ENCODE measurements around the gene CASZ1. TPM values are rescaled to one million over a fixed set of nuclear protein-coding genes. Genes with fewer than 3 reads are reported as not detected.

Gene CASZ1
- total and polyA plus RNA-seq, 2 donors (not counting 3 experiments of a cell fraction or from before 2014, with no cell fraction given), result 1.5 to 5.2 TPM

DNA sequence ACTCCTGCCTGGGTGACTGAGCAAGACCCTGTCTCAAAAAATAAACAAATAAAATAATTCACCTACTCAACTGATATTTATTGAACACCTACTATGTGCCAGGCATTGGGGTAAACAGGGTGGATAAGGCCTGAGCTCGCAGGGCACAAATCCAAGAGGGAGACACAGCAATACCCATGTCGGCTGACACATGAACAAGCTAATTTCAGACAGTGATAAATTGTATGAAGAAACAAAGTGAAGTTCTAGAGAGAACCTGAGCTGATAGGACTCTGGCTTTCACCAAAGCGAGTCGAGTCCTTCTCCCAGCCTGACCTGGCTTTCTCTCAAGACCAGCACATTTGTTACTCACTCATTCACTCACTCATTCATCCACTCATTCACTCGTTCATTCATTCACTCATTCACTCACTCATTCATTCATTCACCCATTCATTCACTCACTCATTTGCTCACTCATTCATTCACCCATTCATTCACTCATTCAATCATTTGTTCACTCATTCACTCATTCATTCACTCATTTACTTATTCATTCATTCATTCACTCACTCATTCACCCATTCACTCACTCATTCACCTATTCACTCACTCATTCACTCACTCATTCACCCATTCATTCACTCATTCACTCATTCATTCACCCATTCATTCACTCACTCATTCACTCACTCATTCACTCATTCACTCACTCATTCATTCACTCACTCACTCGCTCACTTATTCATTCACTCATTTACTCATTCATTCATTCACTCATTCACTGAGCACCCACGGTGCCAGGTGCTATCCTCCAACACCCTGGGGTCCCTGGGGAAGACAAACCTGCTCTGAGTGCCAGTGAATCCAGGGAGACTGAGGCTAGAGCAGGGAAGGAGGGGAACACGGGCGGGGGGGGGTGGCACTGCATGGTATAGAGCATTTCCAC is 37.4 kb upstream of the CASZ1 start:
- Histone ChIP-seq H2AFZ (ENCODE audit: low read depth, low read length) (no peak overlapping the region), H3K9me3 (replicated peaks; ENCODE audit: control insufficient read depth, insufficient read depth, low read length) (no peaks in the 10 kb centered on the region), H3K4me2 (ENCODE audit: insufficient read depth, low read length) (no peak overlapping the region), H3K9me1 (replicated peaks; ENCODE audit: control insufficient read depth, extremely low read depth, insufficient read depth, low read length) (no peaks in the 10 kb centered on the region), H3K27ac (ENCODE audit: insufficient read depth, low read depth, low read length) (no peak overlapping the region), H3K4me1 (ENCODE audit: control insufficient read depth, extremely low read depth, insufficient read depth, low read length) (no peaks in the 10 kb centered on the region), H3K79me2 (ENCODE audit: control insufficient read depth, insufficient read depth, low read length) (no peaks in the 10 kb centered on the region), H3K4me3 (replicated peaks in 1 of 3; ENCODE audit: insufficient read depth in 1 of 3, low read depth in 1 of 3, low read length in 3 of 3) (no peak overlapping the region), H3K9ac (replicated peaks; ENCODE audit: extremely low read depth, insufficient read depth, low read length) (no peak overlapping the region), H3K27me3 (ENCODE audit: control insufficient read depth in 2 of 2, insufficient read depth in 2 of 2, low read length in 2 of 2) (peaks cover 4 to 14% of the 10 kb centered on the region in 2 experiments), H4K20me1 (replicated peaks; ENCODE audit: control insufficient read depth, extremely low read depth, insufficient read depth, low read length) (no peaks in the 10 kb centered on the region), H3K36me3 (ENCODE audit: control insufficient read depth in 2 of 2, extremely low read depth in 1 of 2, insufficient read depth in 2 of 2, low read length in 2 of 2) (no peaks in the 10 kb centered on the region)
- ChIA-PET POLR2A (no interaction called here), CTCF (no interaction called here)
- no TSS peak for BruUV-seq (replicated peaks)
- dilution Hi-C loops (cut with MboI; ENCODE audit: extremely low pct_ligation_motif_present, low sequenced_read_pairs), result no loop called here
- TF ChIP-seq POLR2A (IDR thresholded peaks at IDR 0.05; ENCODE audit: low read depth, low read length), result no peak
- no peak for TF ChIP-seq EZH2 (IDR thresholded peaks at IDR 0.05; ENCODE audit: borderline replicate concordance, low read depth, low read length, severe bottlenecking)
- no peak for TF ChIP-seq FOS (IDR thresholded peaks at IDR 0.05; ENCODE audit: borderline replicate concordance, insufficient read depth, low read length)
- no peak for TF ChIP-seq GATA2 (IDR thresholded peaks at IDR 0.05; ENCODE audit: insufficient read depth, insufficient read length, low read depth, low read length)
- no peak for TF ChIP-seq POLR2AphosphoS5 (IDR thresholded peaks at IDR 0.05; ENCODE audit: insufficient read depth, low read depth, low read length)
- TF ChIP-seq, protein P1, sequence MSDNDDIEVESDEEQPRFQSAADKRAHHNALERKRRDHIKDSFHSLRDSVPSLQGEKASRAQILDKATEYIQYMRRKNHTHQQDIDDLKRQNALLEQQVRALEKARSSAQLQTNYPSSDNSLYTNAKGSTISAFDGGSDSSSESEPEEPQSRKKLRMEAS (IDR thresholded peaks at IDR 0.05; ENCODE audit: insufficient read depth, insufficient read length), result no peak
- no peak for TF ChIP-seq JUN (IDR thresholded peaks at IDR 0.05; ENCODE audit: borderline replicate concordance, insufficient read depth, insufficient read length, low read depth)
- TF ChIP-seq MYC (IDR thresholded peaks at IDR 0.05; ENCODE audit: low read depth, low read length), result no peak
- TF ChIP-seq, protein P2, sequence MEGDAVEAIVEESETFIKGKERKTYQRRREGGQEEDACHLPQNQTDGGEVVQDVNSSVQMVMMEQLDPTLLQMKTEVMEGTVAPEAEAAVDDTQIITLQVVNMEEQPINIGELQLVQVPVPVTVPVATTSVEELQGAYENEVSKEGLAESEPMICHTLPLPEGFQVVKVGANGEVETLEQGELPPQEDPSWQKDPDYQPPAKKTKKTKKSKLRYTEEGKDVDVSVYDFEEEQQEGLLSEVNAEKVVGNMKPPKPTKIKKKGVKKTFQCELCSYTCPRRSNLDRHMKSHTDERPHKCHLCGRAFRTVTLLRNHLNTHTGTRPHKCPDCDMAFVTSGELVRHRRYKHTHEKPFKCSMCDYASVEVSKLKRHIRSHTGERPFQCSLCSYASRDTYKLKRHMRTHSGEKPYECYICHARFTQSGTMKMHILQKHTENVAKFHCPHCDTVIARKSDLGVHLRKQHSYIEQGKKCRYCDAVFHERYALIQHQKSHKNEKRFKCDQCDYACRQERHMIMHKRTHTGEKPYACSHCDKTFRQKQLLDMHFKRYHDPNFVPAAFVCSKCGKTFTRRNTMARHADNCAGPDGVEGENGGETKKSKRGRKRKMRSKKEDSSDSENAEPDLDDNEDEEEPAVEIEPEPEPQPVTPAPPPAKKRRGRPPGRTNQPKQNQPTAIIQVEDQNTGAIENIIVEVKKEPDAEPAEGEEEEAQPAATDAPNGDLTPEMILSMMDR (IDR thresholded peaks at IDR 0.05; ENCODE audit: extremely low read depth in 1 of 2, insufficient read depth in 1 of 2, low read depth in 1 of 2, low read length in 2 of 2), result no peak
- intact Hi-C loops (cut with micrococcal nuclease), result no loop called here
- FAIRE-seq, result no peak
- DNase-seq (ENCODE audit: low read depth, low spot score), result no peak
